VCaP (cell line): ENCODE results near the gene UGP2.
"Not testable (repeated sequence)": the region's sequence is repeated elsewhere in the genome, so short reads cannot be mapped to it uniquely, and the experiment has no call there.

ENCODE experiments used
- H3K27ac ChIP-seq: fragments of 450-650 bp; 2 replicates; pipeline ENCODE4 v1.5.1; 2017
- CTCF ChIP-seq: fragments of 450-650 bp; conservative IDR thresholded peaks from 2 replicates; pipeline ENCODE4 v1.5.1; 2017; ENCODE audit warnings: mild to moderate bottlenecking, moderate library complexity

Gene UGP2

DNA sequence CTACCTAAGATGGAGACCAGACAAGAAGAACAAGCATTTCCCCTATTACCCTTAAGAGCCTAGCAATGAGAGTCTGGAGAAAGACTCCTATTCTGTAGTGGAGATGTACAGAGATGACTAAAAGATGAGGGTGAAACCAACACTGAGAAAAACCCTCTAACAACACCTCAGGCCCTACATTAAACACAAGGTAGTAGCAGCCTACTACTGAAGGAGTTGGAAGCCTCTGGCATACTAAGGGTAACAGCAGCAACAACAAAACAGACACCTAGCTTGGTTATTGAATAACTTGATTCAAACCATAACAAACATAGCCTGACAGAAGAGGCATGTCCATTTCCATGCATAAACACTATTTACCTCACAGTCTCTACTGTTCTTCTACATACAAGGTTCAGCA lies 60.5 kb downstream of the UGP2 start:
- H3K27ac ChIP-seq = no peak overlapping the region
- TF ChIP-seq CTCF = no peak

DNA sequence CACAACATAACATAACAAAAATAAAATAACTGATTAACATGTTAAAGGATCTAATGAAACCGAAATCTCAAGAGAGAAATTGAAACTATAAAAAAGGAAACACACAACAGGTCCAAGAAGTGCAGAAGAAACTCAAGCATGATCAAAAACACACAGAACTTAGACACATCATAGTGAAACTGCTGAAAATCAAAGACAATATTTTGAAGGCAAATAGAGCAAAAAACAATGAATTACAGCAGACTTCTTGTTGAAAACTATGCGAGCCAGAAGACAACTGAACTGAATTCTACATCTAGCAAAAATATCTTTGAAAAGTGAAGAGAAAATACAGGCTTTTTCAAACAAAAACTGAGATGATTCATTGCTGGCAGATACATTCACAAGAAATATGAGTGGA lies 61.3 kb downstream of the UGP2 start:
- TF ChIP-seq CTCF = no peak
- no peak overlapping the region for H3K27ac ChIP-seq

DNA sequence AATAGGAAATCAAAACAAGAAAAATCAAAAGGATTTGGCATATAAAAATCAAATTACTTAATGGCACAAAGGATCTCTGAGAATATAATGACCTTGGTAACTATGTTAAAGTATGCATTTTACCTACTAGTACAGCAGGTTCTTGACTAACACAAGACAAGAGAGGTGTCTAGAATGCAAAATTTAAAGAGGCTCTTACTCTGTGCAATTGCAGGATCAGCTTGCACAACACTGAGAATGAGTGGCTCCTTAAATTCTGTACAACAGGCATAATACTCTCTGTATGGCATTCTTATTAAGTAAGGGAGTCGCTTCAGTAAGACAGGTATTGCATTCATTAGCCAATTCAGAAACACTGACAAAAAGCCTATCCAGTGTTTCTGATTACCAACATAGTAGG lies 72.6 kb downstream of the UGP2 start:
- TF ChIP-seq CTCF = no peak

DNA sequence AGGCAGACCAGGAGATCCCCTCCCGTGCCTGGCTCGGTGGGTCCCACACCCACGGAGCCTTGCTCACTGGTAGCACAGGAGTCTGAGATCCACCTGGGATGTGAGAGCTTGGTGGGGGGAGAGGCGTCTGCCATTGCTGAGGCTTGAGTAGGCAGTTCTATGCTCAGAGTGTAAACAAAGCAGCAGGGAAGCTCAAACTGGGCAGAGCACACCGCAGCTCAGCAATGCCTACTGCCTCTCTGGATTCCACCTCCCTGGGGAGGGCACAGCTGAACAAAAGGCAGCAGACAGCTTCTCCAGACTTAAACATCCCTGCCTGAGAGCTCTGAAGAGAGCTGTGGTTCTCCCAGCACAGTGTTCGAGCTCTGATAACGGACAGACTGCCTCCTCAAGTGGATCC lies 85.1 kb downstream of the UGP2 start:
- TF ChIP-seq CTCF = no peak
- no peak overlapping the region for H3K27ac ChIP-seq

More for the DNA sequence above, 72.6 kb downstream of the UGP2 start:
- no peak overlapping the region for H3K27ac ChIP-seq

DNA sequence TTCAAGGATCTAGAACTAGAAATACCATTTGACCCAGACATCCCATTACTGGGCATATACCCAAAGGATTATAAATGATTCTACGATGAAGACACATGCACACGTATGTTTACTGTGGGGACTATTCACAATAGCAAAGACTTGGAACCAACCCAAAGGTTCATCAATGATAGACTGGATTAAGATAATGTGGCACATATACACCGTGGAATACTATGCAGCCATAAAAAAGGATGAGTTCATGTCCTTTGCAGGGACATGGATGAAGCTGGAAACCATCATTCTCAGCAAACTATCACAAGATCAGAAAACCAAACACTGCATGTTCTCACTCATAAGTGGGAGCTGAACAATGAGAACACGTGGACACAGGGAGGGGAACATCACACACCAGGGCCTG lies 90.4 kb downstream of the UGP2 start:
- not testable (repeated sequence) for H3K27ac ChIP-seq
